Lower lobe of right lung (tissue), 2 donors: ENCODE data around the gene DMBX1. TPM values are rescaled to one million over a fixed set of nuclear protein-coding genes. Genes with fewer than 3 reads are reported as not detected.

Source experiments
- ATAC-seq, 2 donors: fragments of 200-7000 bp; cut with Tn5 transposase; one replicate each; pipeline ENCODE4 v1.9.1; 2020 to 2022; ENCODE audit warnings: mild to moderate bottlenecking in 2 of 2, moderate library complexity in 2 of 2
- DNase-seq: peaks from one replicate; pipeline ENCODE4 v3.0.0-alpha.2; 2020
- H3K27ac ChIP-seq: fragments of 200-600 bp; one replicate; pipeline ENCODE4 v1.8.0; 2022
- H3K27me3 ChIP-seq: fragments of 200-600 bp; one replicate; pipeline ENCODE4 v1.8.0; 2022; ENCODE audit warnings: low read depth
- H3K36me3 ChIP-seq: fragments of 200-600 bp; one replicate; pipeline ENCODE4 v1.8.0; 2022; ENCODE audit warnings: mild to moderate bottlenecking
- H3K4me1 ChIP-seq: fragments of 200-600 bp; one replicate; pipeline ENCODE4 v1.8.0; 2022
- H3K4me3 ChIP-seq: fragments of 200-600 bp; one replicate; pipeline ENCODE4 v1.8.0; 2022; ENCODE audit warnings: mild to moderate bottlenecking
- H3K9me3 ChIP-seq: fragments of 200-600 bp; one replicate; pipeline ENCODE4 v1.8.0; 2022
- intact Hi-C: fragments of 100-400 bp; cut with DNase I; formaldehyde crosslinking; loops from one replicate; pipeline ENCODE4 v1.11.0; 2022
- total RNA-seq: library from RNA; stranded (reverse); fragmentation: NEBNext Ultra II Directional; extraction: Animal tissue kit (Norgen Biotek cat#: 25700); gene quantifications from one replicate; pipeline ENCODE4 v1.2.1, GENCODE V29; 2021
- TF ChIP-seq, protein P1 (sequence below): fragments of 200-600 bp; IDR thresholded peaks from one replicate; pipeline ENCODE4 v1.8.0; 2022; ENCODE audit warnings: antibody characterized with exemption, mild to moderate bottlenecking
- donor health status: DM: no; HTN: yes; CAD: no; lungs with severe emphysema.

The DMBX1 gene
- total RNA-seq, 1 donor from 2014 or later: not detected

GRCh38 chr1:46494910-46495309 is 5.3 kb downstream of the DMBX1 start:
- intact Hi-C loops: no loop called here

GRCh38 chr1:46495778-46496177 is 6.1 kb downstream of the DMBX1 start:
- TF ChIP-seq, protein P1, sequence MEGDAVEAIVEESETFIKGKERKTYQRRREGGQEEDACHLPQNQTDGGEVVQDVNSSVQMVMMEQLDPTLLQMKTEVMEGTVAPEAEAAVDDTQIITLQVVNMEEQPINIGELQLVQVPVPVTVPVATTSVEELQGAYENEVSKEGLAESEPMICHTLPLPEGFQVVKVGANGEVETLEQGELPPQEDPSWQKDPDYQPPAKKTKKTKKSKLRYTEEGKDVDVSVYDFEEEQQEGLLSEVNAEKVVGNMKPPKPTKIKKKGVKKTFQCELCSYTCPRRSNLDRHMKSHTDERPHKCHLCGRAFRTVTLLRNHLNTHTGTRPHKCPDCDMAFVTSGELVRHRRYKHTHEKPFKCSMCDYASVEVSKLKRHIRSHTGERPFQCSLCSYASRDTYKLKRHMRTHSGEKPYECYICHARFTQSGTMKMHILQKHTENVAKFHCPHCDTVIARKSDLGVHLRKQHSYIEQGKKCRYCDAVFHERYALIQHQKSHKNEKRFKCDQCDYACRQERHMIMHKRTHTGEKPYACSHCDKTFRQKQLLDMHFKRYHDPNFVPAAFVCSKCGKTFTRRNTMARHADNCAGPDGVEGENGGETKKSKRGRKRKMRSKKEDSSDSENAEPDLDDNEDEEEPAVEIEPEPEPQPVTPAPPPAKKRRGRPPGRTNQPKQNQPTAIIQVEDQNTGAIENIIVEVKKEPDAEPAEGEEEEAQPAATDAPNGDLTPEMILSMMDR: no peak
- peaks cover 55% of the 10 kb centered on the region for H3K27me3 ChIP-seq
- H3K27ac ChIP-seq: no peak overlapping the region
- DNase-seq (no peak), ATAC-seq (no peak)
- H3K4me3 ChIP-seq: no peak overlapping the region
- H3K9me3 ChIP-seq: no peaks in the 10 kb centered on the region
- intact Hi-C loops: no loop called here
- no peaks in the 10 kb centered on the region for H3K36me3 ChIP-seq
- no peaks in the 10 kb centered on the region for H3K4me1 ChIP-seq

More at GRCh38 chr1:46494910-46495309, 5.3 kb downstream of the DMBX1 start:
- Histone ChIP-seq H3K4me3 (no peak overlapping the region), H3K27me3 (peaks cover 63% of the 10 kb centered on the region), H3K9me3 (no peaks in the 10 kb centered on the region), H3K27ac (no peak overlapping the region), H3K4me1 (peaks cover 8% of the 10 kb centered on the region), H3K36me3 (no peaks in the 10 kb centered on the region)
- no peak for DNase-seq
- TF ChIP-seq, protein P1: no peak
- no peak for ATAC-seq

DNA sequence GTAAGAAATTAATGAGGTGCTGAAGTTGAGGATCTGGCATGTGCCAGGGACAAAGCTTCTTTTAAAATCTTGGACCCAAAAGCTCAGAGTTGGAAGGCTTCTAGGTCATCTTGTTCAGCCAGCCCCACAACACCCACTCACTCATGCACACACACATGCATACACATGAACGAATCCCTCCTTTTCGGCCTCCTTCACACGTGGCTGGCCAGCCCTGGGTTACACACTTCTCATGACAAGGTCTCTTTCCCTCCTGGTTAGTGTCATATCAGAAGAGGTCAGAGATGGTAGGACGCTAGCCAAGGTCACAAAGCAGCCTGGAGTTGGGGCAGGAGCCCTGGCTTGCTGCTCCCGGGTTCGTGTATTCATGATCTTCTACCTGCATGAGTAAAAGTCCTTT is 6.9 kb downstream of the DMBX1 start:
- intact Hi-C loops: no loop called here
- Histone ChIP-seq H3K4me1 (no peaks in the 10 kb centered on the region), H3K4me3 (no peak overlapping the region), H3K36me3 (no peaks in the 10 kb centered on the region), H3K27me3 (peaks cover 51% of the 10 kb centered on the region), H3K27ac (no peak overlapping the region), H3K9me3 (no peaks in the 10 kb centered on the region)
- ATAC-seq (no peak), DNase-seq (no peak)
- TF ChIP-seq, protein P1: no peak

DNA sequence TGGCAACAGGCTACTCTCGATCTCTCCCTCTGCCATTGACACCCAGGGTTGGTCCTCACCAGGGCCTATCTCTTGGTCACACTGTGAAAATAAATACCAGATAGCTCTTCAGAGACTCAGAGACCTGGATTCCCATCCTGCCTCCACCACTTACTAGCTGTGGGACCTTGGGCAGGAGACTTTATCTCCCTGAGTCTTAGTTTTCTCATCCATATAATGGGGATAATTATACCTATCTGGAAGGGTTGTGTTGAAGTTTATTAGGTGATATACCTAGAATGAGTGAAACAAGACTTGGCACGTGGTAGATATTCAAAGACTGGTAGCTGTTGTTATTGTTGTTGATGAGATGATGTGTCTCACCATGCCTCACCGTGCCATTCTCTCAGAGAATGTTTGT is 7.4 kb downstream of the DMBX1 start:
- intact Hi-C loops: no loop called here
- peaks cover 46% of the 10 kb centered on the region for H3K27me3 ChIP-seq

DNA sequence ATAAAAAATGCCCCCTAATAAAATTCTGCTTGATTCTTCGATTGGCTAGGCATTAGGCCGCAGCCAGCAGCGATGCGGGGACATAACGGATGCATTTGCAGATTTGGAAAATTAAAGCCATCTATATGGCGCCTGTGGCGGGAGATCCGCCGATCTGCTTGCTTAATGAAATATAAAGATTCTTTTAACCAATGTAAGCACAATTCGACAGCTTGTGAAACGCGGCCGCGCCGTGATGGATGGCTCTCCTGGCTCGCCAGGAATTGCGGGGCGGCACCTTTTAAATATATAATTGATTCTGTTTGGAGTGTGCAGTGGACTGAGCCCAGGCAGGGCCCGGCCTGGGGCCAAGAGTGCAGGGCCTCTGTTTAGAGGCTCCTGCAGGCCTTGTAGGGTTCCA is 8.0 kb downstream of the DMBX1 start:
- ATAC-seq: no peak
- Histone ChIP-seq H3K27ac (no peak overlapping the region), H3K4me3 (no peak overlapping the region), H3K27me3 (peaks cover 46% of the 10 kb centered on the region), H3K9me3 (no peaks in the 10 kb centered on the region), H3K4me1 (no peaks in the 10 kb centered on the region), H3K36me3 (no peaks in the 10 kb centered on the region)
- TF ChIP-seq, protein P1: no peak
- intact Hi-C loops: no loop called here
- no peak for DNase-seq

More for the DNA sequence above, 7.4 kb downstream of the DMBX1 start:
- ATAC-seq: no peak
- Histone ChIP-seq H3K27ac (no peak overlapping the region), H3K9me3 (no peaks in the 10 kb centered on the region), H3K4me3 (no peak overlapping the region), H3K36me3 (no peaks in the 10 kb centered on the region), H3K4me1 (no peaks in the 10 kb centered on the region)
- no peak for DNase-seq
- TF ChIP-seq, protein P1: no peak

- no peak overlapping the region for H3K27ac ChIP-seq
- H3K4me3 ChIP-seq: no peak overlapping the region
- ATAC-seq (no peak), DNase-seq (no peak)
- TF ChIP-seq, protein P1: no peak
- no peaks in the 10 kb centered on the region for H3K36me3 ChIP-seq
- no peaks in the 10 kb centered on the region for H3K4me1 ChIP-seq
- peaks cover 15% of the 10 kb centered on the region for H3K27me3 ChIP-seq
- intact Hi-C loops: no loop called here
- H3K9me3 ChIP-seq: no peaks in the 10 kb centered on the region
Observed at GRCh38 chr1:46501528-46501927, 11.9 kb downstream of the DMBX1 start.
